HG03066 (cell line): Measurements from ENCODE around the gene MMP24.
"Not testable (repeated sequence)": the region's sequence is repeated elsewhere in the genome, so short reads cannot be mapped to it uniquely, and the experiment has no call there.

Experiments
- ATAC-seq: cut with Tn5 transposase; IDR thresholded peaks from one replicate; pipeline ENCODE4 v1.9.1; 2021; ENCODE audit warnings: low read depth; ENCODE audit not compliant: unreplicated experiment

The MMP24 gene

GRCh38 chr20:35252598-35252997, 26.1 kb downstream of the MMP24 start:
- ATAC-seq: not testable (repeated sequence)

- ATAC-seq: no peak
These were observed 26.5 kb downstream of the MMP24 start for GRCh38 chr20:35253010-35253409.

GRCh38 chr20:35254448-35254999, 28.0 kb downstream of the MMP24 start:
- ATAC-seq: no peak

GRCh38 chr20:35257175-35257909, 30.9 kb downstream of the MMP24 start:
- ATAC-seq: no peak

- no peak for ATAC-seq
These were observed 33.9 kb downstream of the MMP24 start for GRCh38 chr20:35260426-35260825.

GRCh38 chr20:35262321-35262720, 35.8 kb downstream of the MMP24 start:
- not testable (repeated sequence) for ATAC-seq

- ATAC-seq: not testable (repeated sequence)
These were observed 36.4 kb downstream of the MMP24 start for GRCh38 chr20:35262731-35263531.

- ATAC-seq: no peak
These were observed 37.2 kb downstream of the MMP24 start for GRCh38 chr20:35263532-35264341.

GRCh38 chr20:35264755-35265154, 38.3 kb downstream of the MMP24 start:
- no peak for ATAC-seq

GRCh38 chr20:35267092-35267491, 40.6 kb downstream of the MMP24 start:
- no peak for ATAC-seq

GRCh38 chr20:35269055-35269781, 42.7 kb downstream of the MMP24 start:
- ATAC-seq: no peak

- ATAC-seq: no peak
These were observed 43.8 kb downstream of the MMP24 start for GRCh38 chr20:35270021-35270902.

GRCh38 chr20:35271073-35271882, 44.8 kb downstream of the MMP24 start:
- ATAC-seq: no peak

GRCh38 chr20:35271904-35272303, 45.4 kb downstream of the MMP24 start:
- no peak for ATAC-seq

- ATAC-seq: no peak
These were observed 47.1 kb downstream of the MMP24 start for GRCh38 chr20:35273449-35274171.

- ATAC-seq: no peak
These were observed 47.9 kb downstream of the MMP24 start for GRCh38 chr20:35274172-35275092.
